HEK293 (cell line): ENCODE data around the gene AP2A1.

Experiments
- CTCF ChIP-seq: fragments of 450-650 bp; formaldehyde crosslinking; IDR thresholded peaks from 2 replicates; pipeline ENCODE4 v1.5.1; 2016; ENCODE audit warnings: missing biosample characterization, missing genetic modification characterization
- INSM2 ChIP-seq: fragments of 450-650 bp; formaldehyde crosslinking; IDR thresholded peaks from 2 replicates; pipeline ENCODE4 v1.5.1; 2016; ENCODE audit warnings: missing biosample characterization, missing genetic modification characterization
- KLF1 ChIP-seq: fragments of 450-650 bp; formaldehyde crosslinking; IDR thresholded peaks from 2 replicates; pipeline ENCODE4 v1.5.1; 2016; ENCODE audit warnings: missing biosample characterization, missing genetic modification characterization
- KLF9 ChIP-seq: fragments of 450-650 bp; formaldehyde crosslinking; IDR thresholded peaks from 2 replicates; pipeline ENCODE4 v1.5.1; 2016; ENCODE audit warnings: missing biosample characterization, missing genetic modification characterization, low read depth
- ZNF174 ChIP-seq: fragments of 450-650 bp; formaldehyde crosslinking; IDR thresholded peaks from 2 replicates; pipeline ENCODE4 v1.5.0; 2017; ENCODE audit warnings: missing biosample characterization, mild to moderate bottlenecking, missing genetic modification characterization

- TF ChIP-seq KLF1 (tag by site-specific recombination) (no peak), CTCF (tag by site-specific recombination) (no peak), INSM2 (tag by site-specific recombination) (no peak), ZNF174 (tag by site-specific recombination) (no peak), KLF9 (tag by site-specific recombination) (no peak)
Measured at GRCh38 chr19:49836176-49837008, 69.6 kb downstream of the AP2A1 start.
